ENCODE measurements around the gene PARD3. TPM values are rescaled to one million over a fixed set of nuclear protein-coding genes. Genes with fewer than 3 reads are reported as not detected.

PARD3 gene
- total RNA-seq, 1 experiment from 2014 or later = 46.3 TPM

GRCh38 chr10:34771525-34771924, 43.6 kb downstream of the PARD3 start:
- ChIA-PET RAD21 (ENCODE audit: low non-redundant PET in 1 of 2, low total read pairs in 2 of 2, uncharacterized antibody in 2 of 2, unreplicated experiment in 2 of 2) (no interaction called here), CTCF (no interaction called here), POLR2A (no interaction called here)
- no peak for TF ChIP-seq YY1 (IDR thresholded peaks at IDR 0.05; ENCODE audit: extremely low read depth, insufficient replicate concordance, low read depth, low read length)
- no peak for TF ChIP-seq SP1 (IDR thresholded peaks at IDR 0.05; ENCODE audit: low read depth)
- TF ChIP-seq TCF7L2 (IDR thresholded peaks at IDR 0.05; ENCODE audit: borderline replicate concordance, extremely low read depth, insufficient read depth, insufficient read length) = no peak
- no peak for TF ChIP-seq EZH2phosphoT487 (IDR thresholded peaks at IDR 0.05; ENCODE audit: borderline replicate concordance)
- no peak for TF ChIP-seq EZH2 (IDR thresholded peaks at IDR 0.05)
- TF ChIP-seq POLR2AphosphoS5 (IDR thresholded peaks at IDR 0.05; ENCODE audit: low read depth, low read length) = no peak
- no peak for TF ChIP-seq ZNF274 (IDR thresholded peaks at IDR 0.05; ENCODE audit: low read depth, low read length)
- no peak for TF ChIP-seq FOSL1 (IDR thresholded peaks at IDR 0.05; ENCODE audit: low read depth)
- Histone ChIP-seq H3K27ac (ENCODE audit: low read depth, low read length) (no peak overlapping the region), H3K79me2 (ENCODE audit: insufficient read depth, low read length) (peaks cover 80% of the 10 kb centered on the region), H3K9me2 (ENCODE audit: insufficient read depth) (no peaks in the 10 kb centered on the region), H3K9me3 (ENCODE audit: control insufficient read depth in 1 of 2, insufficient read depth in 1 of 2, low read depth in 1 of 2, low read length in 2 of 2) (no peaks in the 10 kb centered on the region), H3K36me3 (ENCODE audit: control insufficient read depth in 1 of 2, insufficient read depth in 2 of 2, low read length in 2 of 2) (no peaks in the 10 kb centered on the region), H4K20me1 (ENCODE audit: insufficient read depth) (peaks cover 4% of the 10 kb centered on the region; the same call in 1 of the 2 replicates), H3K4me1 (ENCODE audit: control insufficient read depth in 1 of 2, insufficient read depth in 2 of 2, low read length in 2 of 2) (peaks cover 20 to 28% of the 10 kb centered on the region in 2 experiments), H3K4me3 (replicated peaks in 1 of 2; ENCODE audit: low read depth in 1 of 2, low read length in 2 of 2) (no peak overlapping the region), H2AFZ (ENCODE audit: low read depth, low read length, poor library complexity, severe bottlenecking) (no peak overlapping the region), H3K27me3 (ENCODE audit: insufficient read depth, low read length) (no peaks in the 10 kb centered on the region), H3K9ac (ENCODE audit: low read length) (no peak overlapping the region), H3K4me2 (ENCODE audit: low read length) (no peak overlapping the region)
- intact Hi-C loops (cut with micrococcal nuclease) = no loop called here
- no TSS peak for BruUV-seq (replicated peaks)
- DNase-seq (ENCODE audit: low read depth, low spot score) (no peak), ATAC-seq (no peak)

- Histone ChIP-seq H3K36me3 (ENCODE audit: control insufficient read depth in 1 of 2, insufficient read depth in 2 of 2, low read length in 2 of 2) (no peaks in the 10 kb centered on the region), H2AFZ (ENCODE audit: low read depth, low read length, poor library complexity, severe bottlenecking) (no peak overlapping the region), H4K20me1 (ENCODE audit: insufficient read depth) (peaks cover 4% of the 10 kb centered on the region; the same call in 1 of the 2 replicates), H3K27me3 (ENCODE audit: insufficient read depth, low read length) (no peaks in the 10 kb centered on the region), H3K4me1 (ENCODE audit: control insufficient read depth in 1 of 2, insufficient read depth in 2 of 2, low read length in 2 of 2) (peaks cover 20 to 28% of the 10 kb centered on the region in 2 experiments), H3K9me3 (ENCODE audit: control insufficient read depth in 1 of 2, insufficient read depth in 1 of 2, low read depth in 1 of 2, low read length in 2 of 2) (no peaks in the 10 kb centered on the region), H3K4me2 (ENCODE audit: low read length) (no peak overlapping the region), H3K27ac (ENCODE audit: low read depth, low read length) (no peak overlapping the region), H3K9ac (ENCODE audit: low read length) (no peak overlapping the region), H3K4me3 (replicated peaks in 1 of 2; ENCODE audit: low read depth in 1 of 2, low read length in 2 of 2) (no peak overlapping the region), H3K9me2 (ENCODE audit: insufficient read depth) (no peaks in the 10 kb centered on the region), H3K79me2 (ENCODE audit: insufficient read depth, low read length) (peaks cover 80% of the 10 kb centered on the region)
- no peak for DNase-seq (ENCODE audit: low read depth, low spot score)
- CTCF ChIA-PET = no interaction called here
- RAD21 ChIA-PET (ENCODE audit: low non-redundant PET in 1 of 2, low total read pairs in 2 of 2, uncharacterized antibody in 2 of 2, unreplicated experiment in 2 of 2) = interaction anchor here in 1 of 2 experiments (0.6 kb wide), 1 partner anchor 105 kb away, joined by 3 read pairs; no protein-coding TSS in a partner anchor
- intact Hi-C loops (cut with micrococcal nuclease) = no loop called here
- POLR2A ChIA-PET = no interaction called here
- no peak for ATAC-seq
- BruUV-seq (replicated peaks) = no TSS peak
- TF ChIP-seq YY1 (IDR thresholded peaks at IDR 0.05; ENCODE audit: extremely low read depth, insufficient replicate concordance, low read depth, low read length) (no peak), ZNF274 (IDR thresholded peaks at IDR 0.05; ENCODE audit: low read depth, low read length) (no peak), REST (IDR thresholded peaks at IDR 0.05; ENCODE audit: low read depth) (no peak), FOSL1 (IDR thresholded peaks at IDR 0.05; ENCODE audit: low read depth) (no peak), RAD21 (IDR thresholded peaks at IDR 0.05; ENCODE audit: low read depth) (no peak), ZBTB33 (IDR thresholded peaks at IDR 0.05; ENCODE audit: extremely low read depth, insufficient replicate concordance, low read length) (no peak), TCF7L2 (IDR thresholded peaks at IDR 0.05; ENCODE audit: borderline replicate concordance, extremely low read depth, insufficient read depth, insufficient read length) (no peak), CBX3 (IDR thresholded peaks at IDR 0.05; ENCODE audit: low read depth) (no peak), EZH2phosphoT487 (IDR thresholded peaks at IDR 0.05; ENCODE audit: borderline replicate concordance) (no peak), ZFX (IDR thresholded peaks at IDR 0.05) (no peak), POLR2AphosphoS5 (IDR thresholded peaks at IDR 0.05; ENCODE audit: low read depth, low read length) (no peak), EZH2 (IDR thresholded peaks at IDR 0.05) (no peak)
Observed at GRCh38 chr10:34771106-34771505, 44.0 kb downstream of the PARD3 start.

All from HCT116 (cell line).